NCI-H2081 (cell line): ENCODE measurements around the gene GRM3.

Experiments
- DNase-seq, 2 experiments: peaks; one replicate each; lab custom pipeline; 2025; lab: John Stamatoyannopoulos, UW

Gene GRM3

DNA sequence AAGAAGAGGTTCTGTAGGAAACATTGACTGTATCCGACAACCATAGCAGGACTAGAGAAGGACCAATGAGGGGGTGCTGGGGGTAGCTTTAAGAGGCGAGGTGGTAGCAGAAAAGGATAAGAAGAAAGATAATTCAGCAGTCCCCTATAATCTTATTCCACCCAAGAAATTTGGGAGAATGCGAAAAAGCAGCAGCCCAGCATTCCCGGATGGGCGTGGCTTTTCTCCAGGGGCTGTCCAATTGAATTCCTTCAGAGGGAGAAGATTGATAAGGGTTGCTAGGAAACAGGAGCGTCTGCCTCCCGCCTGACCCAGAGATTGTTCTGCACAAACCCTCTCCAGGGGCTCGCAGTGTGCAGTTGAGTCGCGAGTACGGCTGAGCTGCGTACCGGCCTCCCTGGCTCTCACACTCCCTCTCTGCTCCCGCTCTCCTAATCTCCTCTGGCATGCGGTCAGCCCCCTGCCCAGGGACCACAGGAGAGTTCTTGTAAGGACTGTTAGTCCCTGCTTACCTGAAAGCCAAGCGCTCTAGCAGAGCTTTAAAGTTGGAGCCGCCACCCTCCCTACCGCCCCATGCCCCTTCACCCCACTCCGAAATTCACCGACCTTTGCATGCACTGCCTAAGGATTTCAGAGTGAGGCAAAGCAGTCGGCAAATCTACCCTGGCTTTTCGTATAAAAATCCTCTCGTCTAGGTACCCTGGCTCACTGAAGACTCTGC lies at the start of gene GRM3:
Gene GRM3, plus strand, starts transcription at position 349 of the 721 bp plus-strand sequence. CDS start 121,237 bp downstream, outside the sequence.
- DNase-seq: no peak

DNA sequence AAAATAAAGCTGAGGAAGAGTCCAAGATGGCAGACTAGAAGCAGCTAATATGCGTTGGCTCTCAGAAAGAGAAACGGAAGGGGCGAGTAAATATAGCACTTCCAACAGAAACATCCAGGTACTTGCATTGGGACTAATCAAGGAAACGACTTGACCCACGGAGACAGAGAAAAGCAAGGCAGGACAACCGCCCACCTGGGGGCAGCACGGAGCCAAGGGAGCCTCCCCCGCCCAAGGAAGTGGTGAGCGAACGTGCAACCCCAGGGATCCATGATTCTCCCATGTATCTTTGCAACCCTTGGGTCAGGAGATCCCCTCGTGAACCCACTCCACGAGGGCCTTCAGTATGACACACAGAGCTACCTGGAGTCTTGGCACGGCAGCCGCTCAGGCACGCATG lies 45.4 kb upstream of the GRM3 start:
- no peak for DNase-seq

DNA sequence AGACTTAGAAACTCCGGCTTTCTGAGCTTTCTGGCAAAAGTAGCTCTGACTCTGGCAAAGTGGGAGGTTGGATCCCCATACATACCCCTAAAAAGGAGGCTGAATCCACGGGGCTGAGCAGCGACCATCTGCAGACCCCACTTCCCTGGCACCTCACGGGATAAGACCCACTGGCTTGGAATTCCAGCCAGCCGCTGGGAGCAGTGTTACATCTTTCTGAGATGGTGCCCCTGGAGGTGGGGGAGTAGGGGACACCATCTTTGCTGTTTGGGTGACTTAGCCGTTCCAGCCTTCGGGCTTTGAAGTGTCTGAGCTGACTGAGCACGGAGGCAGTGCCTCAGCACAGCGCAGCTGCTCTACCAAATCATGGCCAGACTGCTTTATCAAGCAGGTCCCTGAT lies 45.0 kb upstream of the GRM3 start:
- DNase-seq: no peak

DNA sequence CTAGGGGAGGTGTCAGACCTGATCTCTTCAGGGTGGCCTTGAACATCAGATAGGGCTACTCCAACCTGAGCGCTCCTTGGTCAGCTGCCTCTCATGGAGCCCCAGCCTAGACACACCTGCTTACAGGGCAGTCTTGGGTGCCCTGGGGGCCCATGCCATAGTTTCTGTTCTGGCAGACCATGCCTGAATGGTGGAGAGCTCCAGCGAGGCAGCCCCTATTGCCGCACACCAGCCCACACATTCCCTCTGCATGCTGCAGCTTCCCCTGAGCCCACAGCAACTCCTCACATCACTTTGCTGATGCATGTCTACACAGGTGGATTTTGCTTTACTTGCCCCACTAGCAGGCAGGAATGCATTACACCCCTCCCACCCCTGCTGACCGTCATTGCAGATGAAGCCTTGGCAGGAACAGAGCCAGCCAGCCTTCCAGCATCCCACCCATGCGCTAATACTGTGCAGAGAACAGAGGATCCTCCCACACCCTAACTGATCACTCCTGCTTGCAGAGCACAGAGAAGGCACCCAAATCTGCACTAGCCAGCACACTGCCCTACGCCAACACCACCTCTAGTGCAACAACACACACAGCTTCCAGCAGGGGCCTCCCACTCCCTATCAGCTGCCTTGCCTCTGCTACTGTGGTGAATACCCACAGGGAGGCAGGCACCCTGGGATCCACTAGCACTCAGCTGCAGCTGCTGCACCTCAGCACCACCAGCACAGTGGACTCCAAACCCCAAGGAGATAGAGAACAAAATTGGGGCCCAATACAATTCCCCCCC lies 43.0 kb upstream of the GRM3 start:
- no peak for DNase-seq

DNA sequence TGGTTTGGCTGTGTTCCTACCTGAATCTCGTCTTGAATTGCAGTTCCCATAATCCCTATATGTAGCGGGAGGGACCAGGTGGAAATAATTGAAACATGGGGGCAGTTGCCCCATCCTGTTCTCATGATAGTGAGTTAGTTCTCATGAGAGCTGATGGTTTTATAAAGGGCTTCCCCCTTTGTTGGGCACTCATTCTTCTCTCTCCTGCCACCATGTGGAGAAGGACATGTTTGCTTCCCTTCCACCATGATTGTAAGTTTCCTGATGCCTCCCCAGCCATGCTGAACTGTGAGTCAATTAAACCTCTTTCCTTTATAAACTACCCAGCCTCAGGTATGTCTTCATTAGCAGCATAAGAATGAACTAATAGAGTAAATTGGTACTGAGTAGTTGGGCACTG lies 28.0 kb upstream of the GRM3 start:
- DNase-seq: peak; percentile 43 to 46

DNA sequence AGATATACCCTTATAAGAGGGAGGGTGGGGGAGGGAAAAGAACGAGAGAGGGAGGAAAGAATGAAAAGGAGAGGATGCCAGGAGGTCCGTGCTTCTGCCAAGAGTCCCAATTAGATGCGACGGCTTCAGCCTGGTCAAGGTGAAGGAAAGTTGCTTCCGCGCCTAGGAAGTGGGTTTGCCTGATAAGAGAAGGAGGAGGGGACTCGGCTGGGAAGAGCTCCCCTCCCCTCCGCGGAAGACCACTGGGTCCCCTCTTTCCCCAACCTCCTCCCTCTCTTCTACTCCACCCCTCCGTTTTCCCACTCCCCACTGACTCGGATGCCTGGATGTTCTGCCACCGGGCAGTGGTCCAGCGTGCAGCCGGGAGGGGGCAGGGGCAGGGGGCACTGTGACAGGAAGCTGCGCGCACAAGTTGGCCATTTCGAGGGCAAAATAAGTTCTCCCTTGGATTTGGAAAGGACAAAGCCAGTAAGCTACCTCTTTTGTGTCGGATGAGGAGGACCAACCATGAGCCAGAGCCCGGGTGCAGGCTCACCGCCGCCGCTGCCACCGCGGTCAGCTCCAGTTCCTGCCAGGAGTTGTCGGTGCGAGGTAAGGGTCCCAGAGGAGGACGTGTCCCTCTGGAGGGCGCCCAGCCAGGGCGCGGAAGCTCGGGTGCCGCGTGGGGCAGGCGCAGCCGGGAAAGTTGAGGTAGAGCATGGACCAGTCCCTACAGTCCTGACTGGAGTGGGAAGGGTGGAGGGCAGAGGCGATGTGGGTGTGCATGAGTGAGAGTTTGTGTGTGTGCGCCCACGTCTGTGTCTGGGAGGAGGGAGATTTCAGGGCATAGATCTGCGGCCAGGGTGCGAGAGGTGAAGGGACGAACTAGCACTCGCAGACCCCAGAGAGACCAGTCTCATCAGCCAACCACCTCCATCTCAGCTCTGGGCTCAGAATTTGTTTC lies 844 bp downstream of the GRM3 start:
- DNase-seq: no peak

DNA sequence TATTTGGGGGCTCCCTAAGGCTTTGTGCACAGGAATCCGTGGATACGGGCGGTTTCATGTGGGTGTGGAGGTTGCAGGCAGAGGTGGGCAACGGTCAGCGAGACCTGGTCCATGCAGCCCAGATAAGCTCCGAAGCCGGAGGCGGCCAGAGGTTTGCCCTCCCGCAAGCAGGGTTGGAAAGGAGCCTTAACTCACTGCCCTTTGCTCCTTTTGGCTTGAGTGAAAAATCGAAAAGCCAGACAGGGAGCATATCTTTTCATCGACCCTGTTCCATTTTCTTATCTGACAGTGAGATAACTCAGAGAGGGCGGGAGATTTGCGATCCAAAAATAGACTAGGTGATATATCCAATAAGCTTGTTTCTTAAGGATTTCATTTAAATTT lies 1.5 kb downstream of the GRM3 start:
- no peak for DNase-seq

DNA sequence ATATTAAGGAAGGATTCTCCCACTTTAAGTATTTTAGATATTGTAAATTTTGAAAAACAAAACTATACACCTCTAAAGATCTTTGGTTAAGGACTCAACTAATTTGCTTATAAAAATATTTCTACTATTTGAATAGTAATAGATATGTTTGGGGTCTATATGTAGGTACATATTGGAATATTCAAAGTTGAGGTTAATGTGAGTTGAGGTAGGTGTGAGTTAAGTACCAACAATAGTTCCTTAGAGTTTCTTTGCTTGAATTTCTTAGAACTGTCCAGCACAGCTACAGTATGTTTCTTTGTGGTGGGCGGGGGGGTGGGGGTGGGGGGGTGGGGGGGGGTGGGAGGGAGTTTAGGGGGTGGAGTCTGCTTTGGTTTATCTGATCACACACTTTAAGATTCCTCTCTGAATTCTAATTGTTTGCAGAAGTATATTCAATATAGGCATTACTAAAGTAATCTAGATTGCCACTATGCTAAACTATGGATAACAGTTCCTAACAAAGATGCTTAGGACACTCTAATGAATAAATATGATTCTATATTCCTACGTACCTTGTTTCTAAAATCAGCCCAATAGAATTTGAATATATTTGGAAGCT lies 2.1 kb downstream of the GRM3 start:
- DNase-seq: no peak

DNA sequence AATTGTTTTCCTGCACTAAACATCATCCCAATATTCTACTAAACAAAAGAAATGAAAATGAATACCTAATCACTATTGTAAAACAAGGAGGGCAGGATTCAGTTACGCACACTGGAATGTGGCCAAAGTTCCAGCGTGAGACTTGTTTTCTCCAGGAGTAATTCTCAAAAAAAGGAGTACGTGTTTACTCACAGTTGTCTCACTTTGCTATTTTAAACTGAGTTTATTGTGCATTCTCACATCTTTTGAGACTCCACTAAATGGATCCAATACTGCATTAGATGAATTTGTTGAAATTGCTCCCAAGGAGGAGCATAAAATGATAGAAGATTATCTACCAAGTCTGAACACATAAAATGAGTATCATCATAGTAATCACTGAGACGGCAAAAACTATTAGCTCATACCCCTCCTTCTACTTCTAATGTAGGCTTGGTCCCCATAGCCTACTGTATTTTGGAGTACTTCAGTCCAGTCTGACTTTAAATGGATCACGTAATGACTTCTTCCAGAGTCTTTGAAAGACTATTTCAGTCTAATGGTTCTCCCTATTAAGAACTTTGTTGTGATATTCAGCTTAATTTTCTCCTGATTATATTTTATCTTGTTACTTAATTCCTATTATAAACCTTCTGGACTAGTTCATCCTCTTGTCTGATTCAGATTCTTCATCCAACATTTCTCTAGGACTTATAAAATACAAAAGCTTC lies 3.8 kb downstream of the GRM3 start:
- DNase-seq: peak; percentile 3 to 28

DNA sequence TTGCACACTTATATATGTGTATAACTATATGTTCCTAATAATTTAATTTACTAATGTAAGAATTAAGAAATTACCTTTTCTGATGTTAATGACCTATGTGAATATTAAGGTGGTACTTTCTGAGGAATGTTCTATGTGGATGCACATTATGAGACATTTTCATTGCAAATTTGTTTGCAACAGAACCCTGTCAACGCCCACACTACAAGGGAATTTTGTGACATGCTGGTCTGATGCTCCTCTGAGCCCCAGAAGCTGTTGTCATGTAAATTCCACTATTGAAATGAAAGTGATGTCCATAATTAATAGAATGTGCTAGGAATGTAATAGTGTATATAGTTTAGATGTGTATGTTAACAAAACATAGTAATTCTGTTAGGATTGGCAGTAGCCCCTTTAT lies 4.5 kb downstream of the GRM3 start:
- DNase-seq: no peak

DNA sequence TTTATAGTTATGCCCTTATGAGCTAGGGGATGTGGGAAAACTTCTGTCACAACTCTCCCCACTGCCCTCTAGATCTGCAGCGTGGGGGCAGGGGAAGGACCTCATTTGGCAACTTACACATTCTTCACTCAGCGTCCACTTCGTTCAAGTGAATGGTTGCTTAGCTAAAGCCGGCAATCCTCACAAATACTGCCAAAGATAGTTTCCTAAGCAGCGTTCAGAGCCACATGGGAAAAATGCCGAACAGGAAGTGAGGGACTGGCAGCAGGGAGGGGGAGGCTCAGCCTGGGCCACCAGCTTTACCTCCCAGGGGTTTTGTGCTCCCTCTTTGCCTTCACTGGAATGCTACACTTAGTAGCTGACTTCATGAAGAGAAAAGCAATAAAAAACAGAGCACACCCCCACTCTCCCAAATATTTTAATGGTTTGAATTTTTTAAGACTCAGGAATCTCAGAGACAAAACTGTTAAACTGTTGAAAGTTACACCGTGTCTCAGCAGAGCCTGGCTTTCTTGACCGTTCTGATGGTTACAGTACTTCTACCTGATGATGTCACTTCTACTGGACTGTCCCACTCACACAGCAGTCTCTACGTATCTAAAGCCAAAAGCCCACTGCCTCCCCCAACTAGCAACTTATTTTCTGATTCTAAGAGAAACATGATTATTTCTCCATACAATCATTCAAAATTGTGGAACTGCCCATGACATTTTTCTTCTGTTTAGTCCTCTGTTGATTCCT lies 10.4 kb downstream of the GRM3 start:
- DNase-seq: no peak

DNA sequence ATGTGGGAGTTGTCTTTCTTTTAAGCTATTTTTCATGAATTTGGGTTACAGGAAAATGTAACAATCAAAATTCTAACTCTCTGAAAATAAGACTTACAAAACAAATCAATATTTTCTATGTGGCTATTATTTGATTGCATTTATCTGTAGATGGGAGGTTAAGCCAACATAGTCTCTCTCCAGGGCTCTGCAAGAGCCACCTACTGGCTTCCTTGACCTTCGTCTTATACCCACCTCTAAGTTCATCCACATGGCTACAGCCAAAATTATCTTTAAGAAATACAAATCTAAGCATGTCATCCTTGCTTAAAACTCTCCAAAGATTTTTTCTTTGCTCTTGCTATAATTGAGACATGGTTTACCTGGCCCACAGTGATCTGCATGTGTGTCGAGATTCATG lies 14.2 kb downstream of the GRM3 start:
- no peak for DNase-seq

DNA sequence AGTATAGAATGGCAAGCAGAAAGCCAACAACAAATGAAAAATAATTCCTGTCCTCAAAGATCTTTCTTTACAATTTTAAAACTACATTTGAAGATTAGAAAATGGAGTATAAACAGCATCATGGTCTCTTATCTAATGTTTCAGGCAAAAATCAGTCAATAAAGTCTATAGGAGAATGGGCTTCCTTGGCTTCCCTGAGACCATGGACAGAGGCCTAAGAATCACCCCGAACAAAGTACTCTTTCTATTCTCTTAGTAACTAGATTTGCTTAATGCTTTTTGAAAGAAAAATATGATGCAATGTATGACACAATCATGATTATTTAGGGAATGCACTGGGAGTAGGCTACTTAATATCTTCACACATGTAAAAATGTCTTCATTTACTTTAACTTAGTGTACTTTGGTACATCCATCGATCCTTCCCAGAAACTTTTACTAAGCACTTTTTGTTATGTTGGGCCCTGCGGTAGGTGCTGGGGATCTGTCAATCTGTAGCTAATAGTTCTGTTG lies 17.3 kb downstream of the GRM3 start:
- no peak for DNase-seq

DNA sequence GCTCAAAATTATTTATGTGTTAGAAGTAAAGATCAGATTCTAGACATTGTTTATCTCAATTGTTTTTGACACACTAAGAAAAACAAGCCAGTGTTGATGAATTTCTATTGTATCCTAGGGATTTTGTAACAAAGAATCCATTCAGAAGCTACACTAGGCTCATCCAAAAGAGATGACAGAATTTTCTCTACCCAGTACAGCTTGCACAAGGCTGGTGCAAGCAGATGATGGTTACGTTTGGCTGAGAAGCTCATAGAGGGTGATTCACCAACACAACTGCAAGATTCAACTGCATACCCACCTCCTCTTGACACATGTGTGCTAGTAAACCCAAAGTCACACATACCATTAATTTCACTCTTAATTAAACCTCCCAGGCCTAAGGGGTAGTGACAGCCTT lies 20.8 kb downstream of the GRM3 start:
- DNase-seq: no peak

DNA sequence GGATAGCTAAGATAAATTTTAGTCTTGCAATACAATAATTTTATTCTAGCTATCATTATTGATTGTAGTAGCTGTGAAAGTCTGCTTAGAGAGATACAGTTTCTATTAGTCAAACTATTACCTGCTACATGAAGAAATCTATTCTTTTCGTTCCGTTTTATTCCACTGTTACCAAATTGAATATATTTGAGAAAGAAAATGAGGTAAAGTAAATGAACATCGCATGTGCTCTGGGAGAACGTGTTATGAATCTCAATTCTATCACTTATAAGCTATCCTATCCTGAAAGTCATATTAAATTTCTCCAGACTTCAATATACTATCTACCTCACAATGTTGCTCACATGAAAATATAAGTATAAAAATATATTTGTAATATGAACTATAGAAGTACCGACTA lies 21.3 kb downstream of the GRM3 start:
- DNase-seq: no peak

DNA sequence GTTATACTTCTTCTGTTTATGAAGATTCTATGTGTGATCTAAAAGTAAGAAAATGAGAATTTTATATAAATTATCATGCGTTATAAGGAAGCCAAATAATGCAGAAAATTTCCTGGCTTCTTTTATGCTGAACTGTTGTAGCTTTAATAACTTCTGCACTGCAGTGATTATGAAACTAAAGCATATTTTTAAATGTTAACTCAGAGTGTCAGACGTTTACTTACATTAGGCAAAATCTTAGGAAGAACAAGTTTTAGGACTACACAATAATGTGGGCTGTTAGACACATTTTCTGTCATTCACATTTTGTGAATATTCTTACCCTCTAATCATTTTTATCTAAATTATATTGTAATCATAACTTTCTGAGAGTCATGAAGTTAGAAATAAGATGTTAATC lies 22.0 kb downstream of the GRM3 start:
- no peak for DNase-seq

DNA sequence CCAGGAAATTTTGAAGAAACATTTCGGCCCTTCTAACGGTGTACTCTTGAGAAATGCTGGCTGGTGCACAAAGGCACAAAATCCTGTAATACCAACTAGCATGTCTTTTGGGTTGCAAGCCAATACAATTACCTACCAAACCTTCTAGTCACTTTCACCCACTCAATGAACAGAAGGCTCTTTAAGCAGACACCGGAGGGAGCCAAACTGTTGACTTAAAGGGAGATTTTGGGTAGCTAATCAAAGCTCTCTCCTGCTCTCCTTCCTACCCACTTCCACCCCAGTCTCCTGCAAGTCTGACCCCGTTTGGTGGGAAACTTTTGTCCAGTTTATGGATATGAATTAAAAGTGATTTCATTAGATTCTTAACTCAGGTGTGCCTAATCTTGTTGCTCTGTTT lies 24.0 kb downstream of the GRM3 start:
- peak; percentile 58 to 70 for DNase-seq

DNA sequence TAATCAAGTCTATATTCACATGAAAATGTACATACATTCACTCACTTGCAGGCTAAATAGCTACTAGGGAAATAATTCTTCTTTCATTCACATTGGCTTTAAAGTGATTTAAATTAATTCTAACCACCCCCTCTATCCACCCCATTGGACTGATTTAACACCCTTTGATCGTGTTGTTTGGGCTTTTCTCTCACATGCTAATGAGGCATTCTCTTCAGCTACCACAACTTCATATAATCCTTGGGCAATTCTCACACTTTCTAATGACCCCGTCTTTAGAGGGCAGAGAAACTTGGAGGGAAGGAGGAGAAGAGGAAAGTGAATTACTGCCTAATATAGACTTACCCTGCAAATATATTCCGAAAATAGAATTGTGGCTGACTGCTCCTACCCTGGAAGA lies 24.6 kb downstream of the GRM3 start:
- DNase-seq: no peak

DNA sequence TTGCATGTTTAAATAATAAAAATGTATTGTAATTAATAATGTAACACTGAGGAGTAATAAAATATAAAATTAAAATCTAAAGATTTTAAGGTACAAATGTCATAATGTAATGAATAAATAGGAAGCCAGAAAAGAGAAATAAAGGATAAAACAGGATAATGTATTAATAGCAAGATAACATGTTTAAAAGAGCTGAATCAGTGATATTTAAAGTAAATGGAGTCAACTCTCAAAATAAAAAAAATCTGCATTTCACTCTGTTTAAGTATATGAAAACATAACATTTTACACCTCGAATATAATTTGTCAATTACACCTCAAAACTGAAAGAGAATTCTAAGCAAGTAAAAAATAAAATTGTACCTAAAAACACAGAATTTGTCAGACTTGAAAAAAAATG lies 44.1 kb downstream of the GRM3 start:
- DNase-seq: no peak

DNA sequence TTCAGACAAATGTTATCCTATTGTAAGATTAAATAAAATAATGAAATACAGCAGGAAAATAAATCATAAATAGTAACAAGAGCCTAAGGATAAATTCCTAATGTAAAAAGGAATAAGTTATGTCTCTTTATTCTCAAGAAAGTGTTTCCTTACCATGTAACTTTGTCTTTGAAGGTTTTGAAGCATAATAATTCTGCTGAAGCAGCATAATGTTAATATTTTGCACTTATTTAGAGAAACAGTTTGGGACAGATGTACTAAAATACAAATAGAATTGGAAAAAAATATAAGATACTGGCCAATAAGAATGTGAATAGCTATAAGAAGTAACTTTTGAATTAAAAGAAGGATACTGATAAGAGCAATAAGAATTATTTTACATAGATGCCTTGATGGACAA lies 45.7 kb downstream of the GRM3 start:
- DNase-seq: no peak

DNA sequence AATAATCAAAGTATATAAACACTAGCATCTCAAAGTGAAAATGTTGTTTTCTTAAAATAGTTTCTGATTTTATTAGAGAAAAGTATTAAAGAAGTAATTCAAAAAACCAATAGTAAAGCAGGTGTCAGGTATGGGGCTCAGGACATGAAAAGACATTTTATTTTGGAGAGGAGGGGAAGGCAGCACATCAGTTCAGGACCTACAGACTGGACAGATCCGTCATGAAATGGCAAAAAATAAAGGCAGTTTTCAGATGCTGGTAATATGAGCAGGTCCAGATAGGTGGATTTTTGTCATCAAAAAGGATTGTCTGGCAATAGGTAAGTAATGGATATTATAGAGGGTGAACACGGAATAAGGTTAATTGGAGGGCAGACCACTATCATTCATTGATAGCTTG lies 49.0 kb downstream of the GRM3 start:
- DNase-seq: no peak
